GM13976 (cell line): ENCODE data around the gene SNX9.
A peak's percentile ranks its signal among the peaks of the same experiment; 100 is the strongest.

ENCODE experiments used
- DNase-seq: peaks from one replicate; pipeline ENCODE4 v3.0.0; 2012; ENCODE audit warnings: low spot score
- CTCF ChIP-seq: IDR thresholded peaks from 2 replicates; pipeline ENCODE4 v1.5.1; 2012; ENCODE audit warnings: borderline replicate concordance, mild to moderate bottlenecking; ENCODE audit not compliant: insufficient read depth; ENCODE audit errors: extremely low read depth, missing control alignments, control extremely low read depth
- in situ Hi-C: fragments of 300-500 bp; cut with MboI; formaldehyde crosslinking; loops from one replicate; pipeline ENCODE4 v1.12.0; 2022; ENCODE audit warnings: low sequenced_read_pairs, mixed read lengths, inconsistent platforms; ENCODE audit not compliant: unreplicated experiment

SNX9 gene

GRCh38 chr6:157800420-157801237 is 22.4 kb upstream of the SNX9 start:
- DNase-seq = peak; percentile 56
- no peak for TF ChIP-seq CTCF

GRCh38 chr6:157804448-157805327 is 18.4 kb upstream of the SNX9 start:
- DNase-seq = no peak
- no peak for TF ChIP-seq CTCF
- in situ Hi-C loops = no loop called here

More at GRCh38 chr6:157800420-157801237, 22.4 kb upstream of the SNX9 start:
- in situ Hi-C loops = no loop called here

GRCh38 chr6:157806131-157806855 is 16.8 kb upstream of the SNX9 start:
- no peak for TF ChIP-seq CTCF
- no peak for DNase-seq
- in situ Hi-C loops = no loop called here

GRCh38 chr6:157806856-157807215 is 16.2 kb upstream of the SNX9 start:
- TF ChIP-seq CTCF = no peak
- in situ Hi-C loops = no loop called here
- no peak for DNase-seq

- TF ChIP-seq CTCF = no peak
- in situ Hi-C loops = no loop called here
- DNase-seq = no peak
Measured at GRCh38 chr6:157808405-157808950, 14.6 kb upstream of the SNX9 start.

- in situ Hi-C loops = no loop called here
- DNase-seq = no peak
- no peak for TF ChIP-seq CTCF
Measured at GRCh38 chr6:157809613-157810012, 13.4 kb upstream of the SNX9 start.
